Activated naive CD4-positive, alpha-beta T cell treated with anti-CD3 and anti-CD28 coated beads for 36 hours (primary cell): ENCODE measurements around the gene ZNF410. TPM values are rescaled to one million over a fixed set of nuclear protein-coding genes. Genes with fewer than 3 reads are reported as not detected.
"Not testable (repeated sequence)": the region's sequence is repeated elsewhere in the genome, so short reads cannot be mapped to it uniquely, and the experiment has no call there.

Experiments used
- CTCF ChIA-PET: fragments of 350-600 bp; sonication (Branson Sonifier 250); formaldehyde crosslinking; loops from one replicate; lab custom pipeline; 2021; ENCODE audit warnings: antibody characterized with exemption; lab: Charles Lee
- DNase-seq: peaks from one replicate; pipeline ENCODE4 v3.0.0-alpha.2; 2020
- H3K27ac Mint-ChIP-seq: one replicate; pipeline ENCODE4 v1.8.0; 2021; ENCODE audit warnings: mild to moderate bottlenecking, mixed read lengths
- H3K27me3 Mint-ChIP-seq: one replicate; pipeline ENCODE4 v1.8.0; 2021; ENCODE audit warnings: low read depth, mixed read lengths
- H3K36me3 Mint-ChIP-seq: one replicate; pipeline ENCODE4 v1.8.0; 2021; ENCODE audit warnings: low read depth, mixed read lengths
- H3K4me1 Mint-ChIP-seq: one replicate; pipeline ENCODE4 v1.8.0; 2021; ENCODE audit warnings: low read depth, mixed read lengths
- H3K4me3 Mint-ChIP-seq: one replicate; pipeline ENCODE4 v1.8.0; 2021; ENCODE audit warnings: mild to moderate bottlenecking, moderate library complexity, mixed read lengths
- H3K9me3 Mint-ChIP-seq: one replicate; pipeline ENCODE4 v1.8.0; 2021; ENCODE audit warnings: mixed read lengths
- intact Hi-C: fragments of 100-400 bp; cut with micrococcal nuclease; formaldehyde crosslinking; loops from one replicate; pipeline ENCODE4 v1.15.1; 2023
- total RNA-seq, 2 experiments: library from RNA; stranded (reverse); gene quantifications; one replicate each; pipeline ENCODE4 v1.2.3, GENCODE V29; 2021

The ZNF410 gene
- total RNA-seq = 10 to 100 TPM; 51.0 to 56.8 TPM

GRCh38 chr14:73886449-73887317 is at the start of gene ZNF410:
Gene ZNF410, plus strand, starts transcription at chr14:73886859. Its CDS starts 5,317 bp downstream, at chr14:73892176.
- peak within 1 kb of the TSS; percentile 94 for H3K27ac Mint-ChIP-seq
- no peaks in the 10 kb centered on the region for H3K9me3 Mint-ChIP-seq
- CTCF ChIA-PET = interaction anchor here (0.6 to 1.6 kb wide), 4 partner anchors 34 to 316 kb away, joined by 3 to 4 read pairs (median 4); no protein-coding TSS in a partner anchor
- H3K27me3 Mint-ChIP-seq = no peaks in the 10 kb centered on the region
- peaks cover 6% of the 10 kb centered on the region for H3K36me3 Mint-ChIP-seq
- H3K4me1 Mint-ChIP-seq = peaks cover 46% of the 10 kb centered on the region
- DNase-seq = peak; percentile 95
- H3K4me3 Mint-ChIP-seq = peak within 1 kb of the TSS; percentile 88
- intact Hi-C loops = loop anchor here (1.0 to 5.0 kb wide), 10 partner anchors 34 to 828 kb away; partner anchors contain the start of genes ALDH6A1, BBOF1, COQ6 and ENTPD5

DNA sequence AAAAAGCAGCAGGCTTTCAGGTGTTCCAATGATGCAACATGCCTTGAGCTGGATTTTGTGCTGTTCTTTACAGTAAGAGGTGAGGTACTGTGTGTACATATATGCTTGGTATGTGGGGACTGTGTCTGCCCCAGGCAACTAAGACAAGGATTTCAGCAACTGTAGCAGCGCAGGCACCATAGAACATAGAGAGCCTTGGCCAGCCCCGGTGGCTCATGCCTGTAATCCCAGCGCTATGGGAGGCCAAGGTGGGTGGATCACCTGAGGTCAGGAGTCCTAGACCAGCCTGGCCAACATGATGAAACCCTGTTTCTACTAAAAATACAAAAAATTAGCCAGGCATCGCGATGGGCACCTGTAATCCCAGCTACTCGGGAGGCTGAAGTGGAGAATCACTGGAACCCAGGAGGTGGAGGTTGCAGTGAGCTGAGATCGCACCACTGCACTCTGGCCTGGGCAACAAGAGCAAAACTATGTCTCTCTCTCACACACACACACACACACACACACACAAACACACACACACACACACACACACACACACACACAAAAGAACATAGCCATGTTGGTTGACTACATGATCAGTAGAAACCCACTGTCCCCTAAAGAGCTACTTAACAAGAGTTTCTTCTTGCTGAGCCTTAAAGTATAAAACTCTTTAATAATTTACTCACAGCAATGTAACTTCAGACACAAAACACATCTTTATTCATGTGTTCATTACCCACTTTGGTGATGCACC is 48.2 kb upstream of the ZNF410 start:
- H3K9me3 Mint-ChIP-seq, DNase-seq, H3K4me1 Mint-ChIP-seq, intact Hi-C loops, H3K36me3 Mint-ChIP-seq, H3K4me3 Mint-ChIP-seq, H3K27me3 Mint-ChIP-seq, H3K27ac Mint-ChIP-seq: not testable (repeated sequence)
- CTCF ChIA-PET = interaction anchor here (2.0 kb wide), 1 partner anchor 110 kb away, joined by 9 read pairs; no protein-coding TSS in a partner anchor

- Mint-ChIP-seq H3K36me3 (no peaks in the 10 kb centered on the region), H3K27me3 (no peaks in the 10 kb centered on the region), H3K9me3 (peaks cover 2% of the 10 kb centered on the region), H3K4me1 (no peaks in the 10 kb centered on the region), H3K4me3 (no peak overlapping the region), H3K27ac (no peak overlapping the region)
- DNase-seq = no peak
- intact Hi-C loops = no loop called here
- CTCF ChIA-PET = interaction anchor here (0.5 to 2.0 kb wide), 2 partner anchors 8 to 82 kb away, joined by 3 to 5 read pairs; a partner anchor contains a TSS
These were observed 44.5 kb upstream of the ZNF410 start for GRCh38 chr14:73842201-73842600.

DNA sequence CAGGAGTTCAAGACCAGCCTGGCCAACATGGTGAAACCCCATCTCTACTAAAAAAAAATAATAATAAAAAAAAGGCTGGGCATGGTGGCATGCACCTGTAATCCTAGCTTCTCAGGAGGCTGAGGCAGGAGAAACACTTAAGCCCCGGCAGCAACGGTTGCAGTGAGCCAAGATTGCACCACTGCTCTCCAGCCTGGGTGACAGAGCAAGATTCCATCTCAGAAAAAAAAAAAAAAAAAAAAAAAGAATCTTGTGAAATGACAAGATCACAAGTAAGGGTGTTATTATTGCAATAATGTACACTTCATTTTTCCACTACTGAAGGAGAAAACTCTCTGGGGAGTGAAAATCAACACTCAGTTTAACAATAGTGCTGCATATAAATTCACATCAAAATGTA is 43.8 kb upstream of the ZNF410 start:
- no peaks in the 10 kb centered on the region for H3K36me3 Mint-ChIP-seq
- no peak overlapping the region for H3K4me3 Mint-ChIP-seq
- CTCF ChIA-PET = interaction anchor here (2.0 kb wide), 1 partner anchor 8 kb away, joined by 5 read pairs; no protein-coding TSS in a partner anchor
- intact Hi-C loops = no loop called here
- H3K9me3 Mint-ChIP-seq = peaks cover 2% of the 10 kb centered on the region
- no peaks in the 10 kb centered on the region for H3K4me1 Mint-ChIP-seq
- DNase-seq = no peak
- no peaks in the 10 kb centered on the region for H3K27me3 Mint-ChIP-seq
- no peak overlapping the region for H3K27ac Mint-ChIP-seq

DNA sequence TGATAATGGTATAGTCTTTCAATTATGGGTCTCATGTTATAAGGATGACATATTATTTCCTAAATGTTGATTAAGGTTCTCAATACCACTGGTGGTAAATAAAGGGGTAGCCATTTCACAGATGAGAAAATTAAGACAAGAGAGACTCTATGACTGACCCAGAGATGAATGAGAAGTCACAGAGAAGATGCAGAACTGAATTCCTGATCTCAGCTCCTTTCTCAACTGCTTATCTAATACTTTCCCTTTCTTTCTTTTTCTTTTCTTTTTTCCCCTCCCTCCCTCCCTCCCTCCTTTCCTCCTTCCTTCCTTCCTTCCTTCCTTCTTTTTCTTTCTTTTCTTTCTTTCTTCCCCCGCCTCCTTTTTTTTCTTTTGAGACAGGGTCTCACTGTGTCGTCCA is 43.4 kb upstream of the ZNF410 start:
- Mint-ChIP-seq H3K4me1 (no peaks in the 10 kb centered on the region), H3K27ac (no peak overlapping the region), H3K4me3 (no peak overlapping the region), H3K27me3 (no peaks in the 10 kb centered on the region), H3K36me3 (no peaks in the 10 kb centered on the region), H3K9me3 (peaks cover 2% of the 10 kb centered on the region)
- intact Hi-C loops = no loop called here
- CTCF ChIA-PET = no interaction called here
- DNase-seq = no peak

- intact Hi-C loops = no loop called here
- H3K9me3 Mint-ChIP-seq = peaks cover 2% of the 10 kb centered on the region
- peaks cover 11% of the 10 kb centered on the region for H3K4me1 Mint-ChIP-seq
- no peak for DNase-seq
- H3K36me3 Mint-ChIP-seq = peaks cover 1% of the 10 kb centered on the region
- CTCF ChIA-PET = no interaction called here
- no peak overlapping the region for H3K27ac Mint-ChIP-seq
- no peaks in the 10 kb centered on the region for H3K27me3 Mint-ChIP-seq
- H3K4me3 Mint-ChIP-seq = no peak overlapping the region
These were observed 39.7 kb upstream of the ZNF410 start for GRCh38 chr14:73846947-73847346.

- Mint-ChIP-seq H3K27me3 (no peaks in the 10 kb centered on the region), H3K4me1 (peaks cover 20% of the 10 kb centered on the region), H3K4me3 (peak overlapping the region; percentile 92), H3K36me3 (peaks cover 4% of the 10 kb centered on the region), H3K27ac (peak overlapping the region; percentile 96), H3K9me3 (no peaks in the 10 kb centered on the region)
- CTCF ChIA-PET = interaction anchor here (0.8 to 1.8 kb wide), 7 partner anchors 9 to 282 kb away, joined by 3 to 7 read pairs (median 4); partner anchors contain the start of gene ACOT2
- intact Hi-C loops = loop anchor here (1.0 to 5.0 kb wide), 2 partner anchors 65 to 166 kb away; partner anchors contain the start of genes BBOF1 and ENTPD5
- DNase-seq = no peak
These were observed 35.7 kb upstream of the ZNF410 start for GRCh38 chr14:73851000-73851399.

- intact Hi-C loops = loop anchor here (1.0 to 5.0 kb wide), 5 partner anchors 35 to 233 kb away; partner anchors contain the start of genes ALDH6A1, BBOF1, COQ6 and ENTPD5
These were observed 34.9 kb upstream of the ZNF410 start, which contains the start of gene PTGR2 for GRCh38 chr14:73851567-73852382. Gene PTGR2, plus strand, starts transcription at chr14:73851831. Its CDS starts 7,032 bp downstream, at chr14:73858863.

DNA sequence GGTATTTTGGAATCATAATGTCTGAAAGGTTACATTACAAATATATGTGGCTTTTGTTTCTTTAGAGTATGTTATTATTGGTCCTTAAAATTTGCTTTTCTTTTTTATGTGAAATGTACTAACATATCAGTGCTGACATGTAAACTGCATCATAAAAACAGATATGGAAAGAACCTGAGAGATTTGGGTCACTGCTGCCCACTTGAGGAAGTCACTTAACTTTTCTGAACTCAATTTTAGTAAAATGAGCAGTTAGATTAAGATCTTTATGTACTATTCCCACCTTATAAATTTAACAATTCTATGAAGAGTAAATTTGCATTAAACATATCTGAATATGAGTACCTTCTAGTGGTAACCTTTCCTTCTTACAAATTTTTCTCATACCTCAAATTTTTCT is 27.5 kb upstream of the ZNF410 start:
- intact Hi-C loops = no loop called here
- no peak overlapping the region for H3K27ac Mint-ChIP-seq

More at GRCh38 chr14:73851567-73852382, 34.9 kb upstream of the ZNF410 start, which contains the start of gene PTGR2:
- peak within 1 kb of the TSS; percentile 96 for H3K27ac Mint-ChIP-seq
- CTCF ChIA-PET = interaction anchor here (0.6 to 1.8 kb wide), 10 partner anchors 20 to 283 kb away, joined by 3 to 7 read pairs (median 4); partner anchors contain the start of genes ACOT2, BBOF1 and ENTPD5
- peak within 1 kb of the TSS; percentile 92 for H3K4me3 Mint-ChIP-seq
- DNase-seq = peak; percentile 91
- H3K4me1 Mint-ChIP-seq = peaks cover 20% of the 10 kb centered on the region
- H3K9me3 Mint-ChIP-seq = no peaks in the 10 kb centered on the region
- H3K27me3 Mint-ChIP-seq = no peaks in the 10 kb centered on the region
- peaks cover 4% of the 10 kb centered on the region for H3K36me3 Mint-ChIP-seq

DNA sequence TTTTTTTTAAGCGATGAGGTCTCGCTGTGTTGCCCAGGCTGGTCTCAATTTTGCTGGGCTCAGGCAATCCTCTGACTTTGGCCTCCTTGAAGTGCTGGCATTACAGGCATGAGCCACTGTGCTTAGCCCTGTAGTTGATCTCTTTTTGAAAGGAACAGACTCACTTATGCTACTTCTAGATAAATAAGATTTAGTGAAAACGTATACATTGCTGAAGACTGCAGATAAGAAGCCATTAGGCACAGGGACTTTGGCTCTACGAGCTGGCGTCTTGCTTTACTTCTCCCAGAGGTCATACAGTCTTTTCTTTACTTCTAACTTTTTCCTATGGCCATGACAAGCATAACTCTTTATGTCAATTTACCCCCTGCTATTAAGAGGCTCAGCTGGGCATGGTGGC is 25.6 kb upstream of the ZNF410 start:
- Mint-ChIP-seq H3K27me3 (no peaks in the 10 kb centered on the region), H3K4me1 (no peaks in the 10 kb centered on the region), H3K27ac (no peak overlapping the region), H3K9me3 (no peaks in the 10 kb centered on the region), H3K4me3 (no peak overlapping the region), H3K36me3 (peaks cover 15% of the 10 kb centered on the region)
- no peak for DNase-seq
- CTCF ChIA-PET = interaction anchor here (0.6 kb wide), 1 partner anchor 64 kb away, joined by 3 read pairs; no protein-coding TSS in a partner anchor
- intact Hi-C loops = no loop called here

More for the DNA sequence above, 27.5 kb upstream of the ZNF410 start:
- Mint-ChIP-seq H3K9me3 (no peaks in the 10 kb centered on the region), H3K4me3 (no peak overlapping the region), H3K27me3 (no peaks in the 10 kb centered on the region), H3K36me3 (peaks cover 11% of the 10 kb centered on the region), H3K4me1 (no peaks in the 10 kb centered on the region)
- no peak for DNase-seq
- CTCF ChIA-PET = interaction anchor here (0.6 kb wide), 1 partner anchor 11 kb away, joined by 6 read pairs; no protein-coding TSS in a partner anchor

GRCh38 chr14:73862480-73862879 is 24.2 kb upstream of the ZNF410 start:
- H3K9me3 Mint-ChIP-seq = no peaks in the 10 kb centered on the region
- CTCF ChIA-PET = no interaction called here
- no peak overlapping the region for H3K4me3 Mint-ChIP-seq
- no peak overlapping the region for H3K27ac Mint-ChIP-seq
- no peak for DNase-seq
- H3K36me3 Mint-ChIP-seq = peaks cover 15% of the 10 kb centered on the region
- H3K27me3 Mint-ChIP-seq = no peaks in the 10 kb centered on the region
- H3K4me1 Mint-ChIP-seq = no peaks in the 10 kb centered on the region
- intact Hi-C loops = no loop called here
